HG02884 (cell line): ENCODE measurements around the gene WASHC2C.
"Not testable (repeated sequence)": the region's sequence is repeated elsewhere in the genome, so short reads cannot be mapped to it uniquely, and the experiment has no call there.

Experiments
- ATAC-seq: cut with Tn5 transposase; IDR thresholded peaks from one replicate; pipeline ENCODE4 v1.9.1; 2021; ENCODE audit warnings: mild to moderate bottlenecking, moderate library complexity; ENCODE audit not compliant: unreplicated experiment

Gene WASHC2C

DNA sequence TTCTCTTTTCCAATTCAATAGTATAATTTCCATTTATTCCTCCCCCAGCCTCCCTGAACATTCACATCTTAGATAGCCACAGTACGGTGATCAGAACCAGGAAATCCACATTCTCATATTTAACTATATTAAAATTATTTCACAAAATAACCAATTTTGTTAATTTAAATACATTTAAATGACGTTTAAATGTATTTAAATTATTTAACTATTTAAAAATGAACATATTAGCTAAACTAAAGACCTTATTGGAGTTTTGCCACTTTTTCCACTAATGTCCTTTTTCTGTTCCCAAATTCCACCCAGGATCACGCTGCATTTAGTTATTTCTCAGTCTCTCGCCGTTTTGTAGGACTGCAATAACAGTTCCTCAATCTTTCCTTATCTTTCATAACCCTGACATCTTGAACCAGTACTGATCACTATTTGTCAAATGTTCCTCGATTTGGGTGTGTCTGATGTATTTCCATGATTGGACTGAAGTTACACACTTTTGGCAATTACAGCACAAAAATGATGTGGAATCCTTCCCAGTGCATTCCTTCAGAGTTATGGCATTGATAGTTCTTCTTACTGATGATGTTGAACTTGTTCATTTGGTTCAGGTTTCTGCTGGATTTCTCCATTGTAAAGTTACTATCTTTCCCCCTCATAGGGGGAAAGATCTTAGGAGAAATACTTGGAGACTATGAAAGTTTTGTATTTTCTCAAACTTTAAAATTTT, 93.2 kb downstream of the WASHC2C start:
- ATAC-seq = not testable (repeated sequence)

DNA sequence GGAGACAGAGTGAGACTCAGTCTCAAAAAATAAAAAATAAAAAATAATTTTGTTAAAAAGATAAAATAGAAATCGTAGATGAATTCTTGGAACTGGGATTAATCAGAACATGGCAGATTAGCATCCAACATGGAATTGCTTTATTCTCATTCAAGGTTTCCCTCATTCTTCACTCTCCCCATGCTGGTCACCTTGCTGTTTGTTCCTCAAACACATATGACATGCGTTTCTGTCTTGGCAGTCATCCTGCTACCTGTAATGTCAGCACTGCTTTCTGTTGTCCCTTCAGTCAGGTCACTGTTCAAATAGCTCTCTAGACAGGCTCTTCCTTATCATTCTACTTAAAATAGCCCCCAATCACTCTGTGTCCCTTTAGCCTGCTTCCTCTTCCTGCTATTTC, 95.9 kb downstream of the WASHC2C start:
- not testable (repeated sequence) for ATAC-seq
